Neural progenitor cell (in vitro differentiated cells): ENCODE results near the gene GSAP. TPM values are rescaled to one million over a fixed set of nuclear protein-coding genes. Genes with fewer than 3 reads are reported as not detected.

ENCODE experiments used
- DNase-seq: peaks from one replicate; pipeline ENCODE4 v3.0.0-alpha.2; 2016; ENCODE audit warnings: low spot score
- H2AFZ ChIP-seq: fragments of 200-600 bp; sonication (generic); replicated peaks from 2 replicates; pipeline ENCODE4 v1.6.1; 2016; ENCODE audit warnings: antibody characterized with exemption
- H3F3A ChIP-seq: fragments of 200-600 bp; sonication (generic); 2 replicates; pipeline ENCODE4 v1.6.1; 2016; ENCODE audit warnings: antibody characterized with exemption, low read depth
- H3K27ac ChIP-seq: fragments of 200-600 bp; sonication (generic); 2 replicates; pipeline ENCODE4 v1.5.1; 2016; ENCODE audit warnings: mild to moderate bottlenecking
- H3K27me3 ChIP-seq: fragments of 200-600 bp; sonication (generic); 2 replicates; pipeline ENCODE4 v1.6.1; 2016; ENCODE audit warnings: mild to moderate bottlenecking, moderate library complexity
- H3K36me3 ChIP-seq: fragments of 200-600 bp; sonication (generic); 2 replicates; pipeline ENCODE4 v1.5.1; 2016
- H3K4me1 ChIP-seq: fragments of 200-600 bp; sonication (generic); 2 replicates; pipeline ENCODE4 v1.6.1; 2016; ENCODE audit warnings: mixed run types
- H3K4me2 ChIP-seq: fragments of 200-600 bp; sonication (generic); 2 replicates; pipeline ENCODE4 v1.6.1; 2016
- H3K4me3 ChIP-seq: fragments of 200-600 bp; sonication (generic); 2 replicates; pipeline ENCODE4 v1.5.1; 2016
- H3K79me2 ChIP-seq: fragments of 200-600 bp; sonication (generic); 2 replicates; pipeline ENCODE4 v1.6.1; 2016; ENCODE audit warnings: low read depth
- H3K9ac ChIP-seq: fragments of 200-600 bp; sonication (generic); 2 replicates; pipeline ENCODE4 v1.6.1; 2016
- H3K9me3 ChIP-seq: fragments of 200-600 bp; sonication (generic); 2 replicates; pipeline ENCODE4 v1.5.1; 2016; ENCODE audit warnings: low read depth
- H4K20me1 ChIP-seq: fragments of 200-600 bp; sonication (generic); 2 replicates; pipeline ENCODE4 v1.6.1; 2016; ENCODE audit warnings: low read depth
- H3K27ac Mint-ChIP-seq: 3 replicates; pipeline ENCODE4 v1.8.0; 2021; ENCODE audit warnings: mixed read lengths
- H3K27me3 Mint-ChIP-seq: 2 replicates; pipeline ENCODE4 v1.8.0; 2022; ENCODE audit warnings: low read depth, mild to moderate bottlenecking, inconsistent platforms, moderate library complexity, mixed read lengths; ENCODE audit not compliant: insufficient read depth
- H3K36me3 Mint-ChIP-seq: 3 replicates; pipeline ENCODE4 v1.8.0; 2021; ENCODE audit warnings: mixed read lengths
- H3K4me1 Mint-ChIP-seq: 3 replicates; pipeline ENCODE4 v1.8.0; 2021; ENCODE audit warnings: mixed read lengths
- H3K4me3 Mint-ChIP-seq: 3 replicates; pipeline ENCODE4 v1.8.0; 2021; ENCODE audit warnings: mild to moderate bottlenecking, moderate library complexity, mixed read lengths
- H3K9me3 Mint-ChIP-seq: 3 replicates; pipeline ENCODE4 v1.8.0; 2020; ENCODE audit warnings: mixed read lengths
- CTCF ChIP-seq: fragments of 200-600 bp; sonication (generic); IDR thresholded peaks from 2 replicates; pipeline ENCODE4 v1.5.1; 2017; ENCODE audit warnings: antibody characterized with exemption, mild to moderate bottlenecking
- EZH2 ChIP-seq: fragments of 200-600 bp; sonication (generic); IDR thresholded peaks from 2 replicates; pipeline ENCODE4 v1.6.1; 2017; ENCODE audit warnings: antibody characterized with exemption, mild to moderate bottlenecking, moderate library complexity
- EZH2phosphoT487 ChIP-seq: fragments of 200-600 bp; sonication (generic); IDR thresholded peaks from 2 replicates; pipeline ENCODE4 v1.6.1; 2017; ENCODE audit warnings: antibody characterized with exemption
- total RNA-seq: library from RNA; depleted of rRNA; stranded (reverse); fragments of >200 nt; gene quantifications from 2 replicates; pipeline ENCODE4 v1.2.3, GENCODE V29; 2015; ENCODE audit warnings: low replicate concordance

GSAP gene
- total RNA-seq, 1 donor from 2014 or later: 2.6 TPM

- Mint-ChIP-seq H3K4me3 (no peak overlapping the region), H3K27me3 (peaks cover 4% of the 10 kb centered on the region), H3K36me3 (no peaks in the 10 kb centered on the region), H3K27ac (no peak overlapping the region), H3K9me3 (peaks cover 1% of the 10 kb centered on the region), H3K4me1 (peaks cover 11% of the 10 kb centered on the region)
- H3K9ac ChIP-seq: no peak overlapping the region
- no peak overlapping the region for H3K4me2 ChIP-seq
- no peaks in the 10 kb centered on the region for H4K20me1 ChIP-seq
- H3K9me3 ChIP-seq: no peaks in the 10 kb centered on the region
- no peaks in the 10 kb centered on the region for H3K36me3 ChIP-seq
- no peaks in the 10 kb centered on the region for H3K4me1 ChIP-seq
- H3K79me2 ChIP-seq: no peaks in the 10 kb centered on the region
- no peak for TF ChIP-seq CTCF
- TF ChIP-seq EZH2: no peak
- TF ChIP-seq EZH2phosphoT487: no peak
- no peak for DNase-seq
- H3K4me3 ChIP-seq: no peak overlapping the region
- peaks cover 22% of the 10 kb centered on the region for H3K27me3 ChIP-seq
- no peak overlapping the region for H2AFZ ChIP-seq
- H3K27ac ChIP-seq: no peak overlapping the region
- H3F3A ChIP-seq: peaks cover 9% of the 10 kb centered on the region
Observed at GRCh38 chr7:77409739-77410547, 6.2 kb downstream of the GSAP start.

GRCh38 chr7:77409005-77409738 lies 7.0 kb downstream of the GSAP start:
- Histone ChIP-seq H3K9me3 (no peaks in the 10 kb centered on the region), H3K27me3 (peaks cover 14% of the 10 kb centered on the region), H3F3A (peaks cover 3% of the 10 kb centered on the region), H2AFZ (no peak overlapping the region), H3K4me3 (no peak overlapping the region), H3K4me2 (no peak overlapping the region), H3K36me3 (no peaks in the 10 kb centered on the region), H3K27ac (no peak overlapping the region), H3K4me1 (no peaks in the 10 kb centered on the region), H3K79me2 (no peaks in the 10 kb centered on the region), H3K9ac (no peak overlapping the region), H4K20me1 (no peaks in the 10 kb centered on the region)
- H3K27me3 Mint-ChIP-seq: peaks cover 2% of the 10 kb centered on the region
- no peak overlapping the region for H3K27ac Mint-ChIP-seq
- H3K36me3 Mint-ChIP-seq: no peaks in the 10 kb centered on the region
- DNase-seq: no peak
- no peak for TF ChIP-seq EZH2
- H3K4me1 Mint-ChIP-seq: peaks cover 5% of the 10 kb centered on the region
- no peaks in the 10 kb centered on the region for H3K9me3 Mint-ChIP-seq
- H3K4me3 Mint-ChIP-seq: no peak overlapping the region

GRCh38 chr7:77407906-77408305 lies 8.2 kb downstream of the GSAP start:
- no peak for DNase-seq
- H3K27ac Mint-ChIP-seq: no peak overlapping the region
- no peak for TF ChIP-seq EZH2
- TF ChIP-seq EZH2phosphoT487: no peak

GRCh38 chr7:77406421-77406820 lies 9.7 kb downstream of the GSAP start:
- H3K27ac Mint-ChIP-seq: no peak overlapping the region
- no peaks in the 10 kb centered on the region for H3K27me3 ChIP-seq
- no peaks in the 10 kb centered on the region for H3K4me1 Mint-ChIP-seq
- H3K9ac ChIP-seq: no peak overlapping the region
- H3K4me1 ChIP-seq: no peaks in the 10 kb centered on the region
- H3K4me3 ChIP-seq: no peak overlapping the region
- no peaks in the 10 kb centered on the region for H3K36me3 ChIP-seq
- H2AFZ ChIP-seq: peak overlapping the region; percentile 21
- H3K9me3 ChIP-seq: no peaks in the 10 kb centered on the region
- H3K4me2 ChIP-seq: no peak overlapping the region
- H3K9me3 Mint-ChIP-seq: no peaks in the 10 kb centered on the region
- H3K4me3 Mint-ChIP-seq: no peak overlapping the region
- no peak for DNase-seq
- no peaks in the 10 kb centered on the region for H3K36me3 Mint-ChIP-seq
- H3K27ac ChIP-seq: no peak overlapping the region
- TF ChIP-seq EZH2: no peak
- no peak for TF ChIP-seq EZH2phosphoT487
- no peak for TF ChIP-seq CTCF
- no peaks in the 10 kb centered on the region for H4K20me1 ChIP-seq
- no peaks in the 10 kb centered on the region for H3F3A ChIP-seq
- H3K79me2 ChIP-seq: no peaks in the 10 kb centered on the region
- peaks cover 2% of the 10 kb centered on the region for H3K27me3 Mint-ChIP-seq

More at GRCh38 chr7:77407906-77408305, 8.2 kb downstream of the GSAP start:
- Mint-ChIP-seq H3K9me3 (no peaks in the 10 kb centered on the region), H3K4me3 (no peak overlapping the region), H3K27me3 (peaks cover 2% of the 10 kb centered on the region), H3K36me3 (no peaks in the 10 kb centered on the region), H3K4me1 (no peaks in the 10 kb centered on the region)
- H2AFZ ChIP-seq: no peak overlapping the region
- no peaks in the 10 kb centered on the region for H4K20me1 ChIP-seq
- no peaks in the 10 kb centered on the region for H3K36me3 ChIP-seq
- no peaks in the 10 kb centered on the region for H3K9me3 ChIP-seq
- no peaks in the 10 kb centered on the region for H3K4me1 ChIP-seq
- H3K4me2 ChIP-seq: no peak overlapping the region
- H3K4me3 ChIP-seq: no peak overlapping the region
- no peak overlapping the region for H3K9ac ChIP-seq
- H3K27me3 ChIP-seq: peaks cover 2% of the 10 kb centered on the region
- H3K27ac ChIP-seq: no peak overlapping the region
- no peaks in the 10 kb centered on the region for H3K79me2 ChIP-seq
- no peaks in the 10 kb centered on the region for H3F3A ChIP-seq
